ENCODE measurements around the gene ACTN4. TPM values are rescaled to one million over a fixed set of nuclear protein-coding genes. Genes with fewer than 3 reads are reported as not detected.

ACTN4 gene
- total and polyA plus RNA-seq, 2 of the 4 experiments (the other 2 are of a cell fraction): 541 to 659 TPM

DNA sequence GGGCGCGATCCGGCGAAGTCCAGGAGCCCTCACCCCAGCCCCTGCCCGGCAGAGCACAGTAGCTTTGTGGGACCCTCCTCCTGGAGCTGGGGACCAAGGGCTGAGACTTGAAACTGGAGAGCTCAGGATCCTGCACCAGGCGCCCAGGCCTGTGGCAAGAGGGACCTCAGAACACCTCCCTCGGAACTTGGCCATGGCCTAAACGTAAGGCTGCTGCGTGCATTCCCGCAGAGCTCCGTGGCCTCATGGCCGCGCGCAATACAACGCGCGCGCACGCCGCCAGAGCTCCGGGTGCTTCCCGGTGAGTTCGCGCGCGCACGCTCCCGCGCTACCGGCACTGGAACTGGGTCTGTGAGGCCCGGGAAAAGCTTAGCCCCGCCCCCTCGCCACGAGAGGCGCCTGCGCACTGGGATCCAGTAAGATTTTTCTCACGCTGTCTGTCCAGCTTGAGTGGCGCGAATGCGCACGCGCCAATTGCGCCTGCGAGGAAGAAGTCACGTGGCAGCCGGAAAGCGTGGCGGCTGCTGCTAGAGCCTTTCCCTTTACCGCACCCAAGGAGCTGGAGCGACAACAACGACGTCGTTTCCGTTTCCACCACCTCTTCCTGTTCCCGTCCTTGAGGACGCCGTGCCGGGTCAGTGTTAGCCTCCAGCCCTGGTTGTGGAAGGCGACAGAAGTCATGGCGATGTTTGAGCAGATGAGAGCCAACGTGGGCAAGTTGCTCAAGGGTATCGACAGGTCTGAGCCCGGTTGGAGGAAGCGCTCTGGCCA, 28.7 kb upstream of the ACTN4 start, which contains the start of gene EIF3K (continued):
- TF ChIP-seq, protein P1, sequence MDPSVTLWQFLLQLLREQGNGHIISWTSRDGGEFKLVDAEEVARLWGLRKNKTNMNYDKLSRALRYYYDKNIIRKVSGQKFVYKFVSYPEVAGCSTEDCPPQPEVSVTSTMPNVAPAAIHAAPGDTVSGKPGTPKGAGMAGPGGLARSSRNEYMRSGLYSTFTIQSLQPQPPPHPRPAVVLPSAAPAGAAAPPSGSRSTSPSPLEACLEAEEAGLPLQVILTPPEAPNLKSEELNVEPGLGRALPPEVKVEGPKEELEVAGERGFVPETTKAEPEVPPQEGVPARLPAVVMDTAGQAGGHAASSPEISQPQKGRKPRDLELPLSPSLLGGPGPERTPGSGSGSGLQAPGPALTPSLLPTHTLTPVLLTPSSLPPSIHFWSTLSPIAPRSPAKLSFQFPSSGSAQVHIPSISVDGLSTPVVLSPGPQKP (IDR thresholded peaks at IDR 0.05; ENCODE audit: borderline replicate concordance, low read depth, low read length): no peak
- TF ChIP-seq NFE2L2 (IDR thresholded peaks at IDR 0.05; ENCODE audit: low read depth, low read length): no peak
- TF ChIP-seq BHLHE40 (IDR thresholded peaks at IDR 0.05; ENCODE audit: low read depth, low read length): peak; percentile 93
- no peak for TF ChIP-seq RAD21 (IDR thresholded peaks at IDR 0.05; ENCODE audit: low read length)
- TF ChIP-seq, protein P2, sequence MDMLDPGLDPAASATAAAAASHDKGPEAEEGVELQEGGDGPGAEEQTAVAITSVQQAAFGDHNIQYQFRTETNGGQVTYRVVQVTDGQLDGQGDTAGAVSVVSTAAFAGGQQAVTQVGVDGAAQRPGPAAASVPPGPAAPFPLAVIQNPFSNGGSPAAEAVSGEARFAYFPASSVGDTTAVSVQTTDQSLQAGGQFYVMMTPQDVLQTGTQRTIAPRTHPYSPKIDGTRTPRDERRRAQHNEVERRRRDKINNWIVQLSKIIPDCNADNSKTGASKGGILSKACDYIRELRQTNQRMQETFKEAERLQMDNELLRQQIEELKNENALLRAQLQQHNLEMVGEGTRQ (IDR thresholded peaks at IDR 0.05; ENCODE audit: low read depth, low read length): peak; percentile 97

All from IMR-90 (cell line).